Effector memory CD4-positive, alpha-beta T cell (primary cell): Measurements from ENCODE around the gene CHN1.

Experiments used
- DNase-seq, 3 donors: peaks; one replicate each; pipeline ENCODE4 v3.0.0-alpha.2; 2020
- H3K27ac ChIP-seq: 2 replicates; pipeline ENCODE4 v1.7.0; 2013; ENCODE audit warnings: mild to moderate bottlenecking, low read length, moderate library complexity; ENCODE audit not compliant: insufficient read depth, poor library complexity, severe bottlenecking
- H3K27me3 ChIP-seq: replicated peaks from 2 replicates; pipeline ENCODE4 v1.7.0; 2013; ENCODE audit warnings: mild to moderate bottlenecking, low read length; ENCODE audit not compliant: insufficient read depth, control insufficient read depth, poor library complexity, severe bottlenecking
- H3K36me3 ChIP-seq: 2 replicates; pipeline ENCODE4 v1.7.0; 2013; ENCODE audit warnings: mild to moderate bottlenecking, low read length, moderate library complexity; ENCODE audit not compliant: control insufficient read depth, insufficient read depth
- H3K4me1 ChIP-seq: 2 replicates; pipeline ENCODE4 v1.7.0; 2013; ENCODE audit warnings: low read length, mild to moderate bottlenecking; ENCODE audit not compliant: control insufficient read depth, insufficient read depth, poor library complexity, severe bottlenecking
- H3K4me3 ChIP-seq: 2 replicates; pipeline ENCODE4 v1.7.0; 2013; ENCODE audit warnings: low read length, low read depth, mild to moderate bottlenecking; ENCODE audit not compliant: insufficient read depth, poor library complexity, severe bottlenecking
- H3K9me3 ChIP-seq: 2 replicates; pipeline ENCODE4 v1.7.0; 2013; ENCODE audit warnings: mild to moderate bottlenecking, low read length, moderate library complexity; ENCODE audit not compliant: control insufficient read depth

The CHN1 gene

DNA sequence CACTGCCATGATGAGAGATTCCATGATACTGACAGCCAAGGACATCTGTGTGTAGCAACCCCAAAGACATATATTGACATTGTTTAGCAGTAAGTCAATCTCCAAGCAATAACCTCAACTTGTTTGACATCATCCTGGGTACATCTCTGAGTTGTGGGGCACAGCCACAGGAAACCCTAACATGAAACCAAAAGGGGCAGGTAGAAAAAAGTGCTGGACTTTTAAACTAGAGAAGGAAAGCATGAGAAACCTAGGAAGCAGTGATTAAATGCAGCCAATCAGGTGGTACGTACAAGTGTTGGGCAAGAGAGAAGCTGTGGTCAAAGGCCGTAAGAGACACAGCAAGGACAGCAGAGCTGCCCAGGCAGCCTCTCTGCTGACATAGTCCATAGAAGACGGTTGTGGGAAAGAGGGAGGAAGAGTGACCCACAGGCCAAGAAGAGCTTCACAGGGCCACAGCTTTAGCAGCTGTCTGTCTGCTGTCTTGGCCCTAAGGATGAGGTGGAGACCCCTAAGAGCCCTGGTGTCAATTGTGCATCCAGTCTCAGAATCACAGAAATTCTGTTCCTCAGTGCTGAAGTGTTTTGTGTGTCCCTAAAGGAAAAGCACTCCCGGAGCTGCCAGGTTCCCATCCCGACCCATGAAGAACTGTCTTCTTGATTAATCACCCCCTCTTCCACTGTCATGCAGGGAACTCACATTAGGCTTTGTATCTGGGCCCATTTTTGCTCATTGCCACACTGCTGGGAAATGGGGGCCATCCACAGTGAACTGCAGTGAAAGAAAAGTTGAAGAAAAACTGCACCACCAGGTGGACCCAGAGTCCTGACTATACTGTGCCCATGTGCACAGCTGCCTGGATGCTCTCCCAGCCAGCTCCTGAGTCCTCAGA, 25.4 kb upstream of the CHN1 start:
- Histone ChIP-seq H3K4me3 (no peak overlapping the region), H3K27me3 (no peaks in the 10 kb centered on the region), H3K4me1 (no peaks in the 10 kb centered on the region), H3K27ac (no peak overlapping the region), H3K36me3 (no peaks in the 10 kb centered on the region), H3K9me3 (no peaks in the 10 kb centered on the region)
- no peak for DNase-seq

DNA sequence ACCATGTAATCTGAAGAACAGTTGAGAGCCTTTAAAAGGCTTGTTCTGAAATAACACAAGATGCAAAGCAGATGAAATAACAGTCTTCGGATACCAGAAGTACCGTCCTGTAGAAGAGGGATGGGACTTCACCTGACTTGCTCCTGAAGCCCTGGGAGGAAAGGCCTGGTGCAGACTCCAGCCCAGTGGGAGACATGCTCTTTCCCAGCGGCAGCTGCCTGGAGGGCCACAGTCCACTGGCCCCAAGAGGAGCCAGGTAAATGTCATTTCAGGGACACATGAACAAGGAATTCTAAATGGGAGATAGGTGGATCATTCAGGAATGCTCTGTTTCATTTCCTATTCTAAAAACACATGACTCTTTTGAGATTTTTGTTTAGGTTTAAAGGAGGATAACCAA, 22.6 kb upstream of the CHN1 start:
- Histone ChIP-seq H3K27ac (no peak overlapping the region), H3K4me1 (no peaks in the 10 kb centered on the region), H3K4me3 (no peak overlapping the region), H3K9me3 (no peaks in the 10 kb centered on the region), H3K36me3 (no peaks in the 10 kb centered on the region), H3K27me3 (no peaks in the 10 kb centered on the region)
- no peak for DNase-seq

DNA sequence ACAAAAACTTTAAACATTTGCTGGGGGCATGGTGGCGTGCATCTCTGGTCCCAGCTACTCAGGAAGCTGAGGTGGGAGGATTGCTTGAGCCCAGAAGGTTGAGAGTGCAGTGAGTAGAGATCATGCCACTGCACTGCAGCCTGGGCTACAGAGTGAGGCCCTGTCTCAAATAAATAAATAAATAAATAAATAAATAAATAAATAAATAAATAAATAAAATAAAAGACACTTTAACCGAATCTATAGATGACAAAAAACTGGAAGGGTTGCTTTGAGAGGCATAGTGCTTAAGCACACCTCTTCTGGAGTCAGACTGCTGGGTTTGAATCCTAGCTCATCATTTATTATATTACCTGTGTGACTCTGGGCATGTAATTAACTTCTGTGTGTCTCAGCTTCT, 21.2 kb upstream of the CHN1 start:
- H3K27ac ChIP-seq: no peak overlapping the region
- DNase-seq: no peak
- no peaks in the 10 kb centered on the region for H3K27me3 ChIP-seq
- H3K4me3 ChIP-seq: no peak overlapping the region
- no peaks in the 10 kb centered on the region for H3K4me1 ChIP-seq
- H3K9me3 ChIP-seq: no peaks in the 10 kb centered on the region
- no peaks in the 10 kb centered on the region for H3K36me3 ChIP-seq

DNA sequence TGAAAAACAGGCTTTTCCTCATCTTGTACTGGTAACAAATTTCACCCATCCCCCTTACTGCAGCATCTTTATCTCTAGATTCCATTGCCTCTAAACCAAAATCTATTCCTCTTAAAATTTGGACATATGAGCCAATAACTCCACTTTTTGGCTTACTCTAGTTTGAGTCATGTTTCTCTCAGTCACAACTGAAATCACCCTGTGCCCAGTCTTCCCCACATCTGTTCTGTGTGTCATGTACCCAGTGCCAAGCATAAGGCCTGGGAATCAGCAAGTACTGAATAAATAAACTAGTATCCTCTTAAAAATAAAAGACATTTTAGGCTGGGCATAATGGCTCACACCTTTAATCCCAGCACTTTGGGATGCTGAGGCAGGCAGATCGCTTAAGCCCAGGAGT, 20.8 kb upstream of the CHN1 start:
- Histone ChIP-seq H3K27me3 (no peaks in the 10 kb centered on the region), H3K4me1 (no peaks in the 10 kb centered on the region), H3K9me3 (no peaks in the 10 kb centered on the region), H3K36me3 (no peaks in the 10 kb centered on the region), H3K27ac (no peak overlapping the region), H3K4me3 (no peak overlapping the region)
- DNase-seq: no peak

DNA sequence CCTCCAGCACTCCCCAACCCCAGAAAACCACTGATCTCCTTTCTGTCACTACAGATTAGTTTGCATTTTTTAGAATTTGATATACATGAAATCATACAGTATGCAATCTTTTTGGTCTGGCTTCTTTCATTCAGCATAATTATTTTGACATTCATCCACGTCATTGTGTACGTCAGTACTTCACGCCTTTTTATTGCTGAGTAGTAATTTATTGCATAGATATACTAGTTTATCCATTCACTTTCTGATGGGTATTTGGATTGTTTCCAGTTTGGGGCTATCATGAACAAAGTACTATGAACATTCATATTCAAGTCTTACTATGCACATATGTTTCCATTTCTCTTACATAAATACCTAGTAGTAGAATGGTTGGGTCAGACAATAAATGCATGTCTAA, 20.1 kb upstream of the CHN1 start:
- no peaks in the 10 kb centered on the region for H3K4me1 ChIP-seq

DNA sequence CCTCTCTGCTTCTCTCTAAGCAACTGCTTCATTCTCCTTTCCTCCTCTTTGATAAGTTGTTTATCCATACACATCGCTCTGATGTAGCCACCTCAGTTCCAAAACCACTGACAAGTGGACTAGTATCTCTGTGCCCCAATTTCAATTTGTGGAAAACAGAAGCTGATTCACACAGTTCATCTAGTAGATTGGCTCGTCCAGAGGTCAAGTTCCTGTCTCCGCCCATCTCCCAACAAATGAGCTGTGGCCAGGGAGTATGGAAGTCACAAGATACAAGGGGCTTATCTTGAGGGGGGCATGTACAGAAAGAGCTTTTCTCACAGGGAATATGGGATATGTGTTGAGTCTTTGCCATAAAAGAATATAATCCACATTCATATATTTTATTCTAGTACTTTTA, 17.7 kb upstream of the CHN1 start:
- Histone ChIP-seq H3K9me3 (no peaks in the 10 kb centered on the region), H3K4me1 (no peaks in the 10 kb centered on the region), H3K27ac (no peak overlapping the region), H3K36me3 (no peaks in the 10 kb centered on the region), H3K27me3 (no peaks in the 10 kb centered on the region), H3K4me3 (no peak overlapping the region)
- no peak for DNase-seq

More for the DNA sequence above, 20.1 kb upstream of the CHN1 start:
- no peaks in the 10 kb centered on the region for H3K9me3 ChIP-seq
- no peak overlapping the region for H3K4me3 ChIP-seq
- no peak for DNase-seq
- H3K27me3 ChIP-seq: no peaks in the 10 kb centered on the region
- no peak overlapping the region for H3K27ac ChIP-seq
- no peaks in the 10 kb centered on the region for H3K36me3 ChIP-seq

DNA sequence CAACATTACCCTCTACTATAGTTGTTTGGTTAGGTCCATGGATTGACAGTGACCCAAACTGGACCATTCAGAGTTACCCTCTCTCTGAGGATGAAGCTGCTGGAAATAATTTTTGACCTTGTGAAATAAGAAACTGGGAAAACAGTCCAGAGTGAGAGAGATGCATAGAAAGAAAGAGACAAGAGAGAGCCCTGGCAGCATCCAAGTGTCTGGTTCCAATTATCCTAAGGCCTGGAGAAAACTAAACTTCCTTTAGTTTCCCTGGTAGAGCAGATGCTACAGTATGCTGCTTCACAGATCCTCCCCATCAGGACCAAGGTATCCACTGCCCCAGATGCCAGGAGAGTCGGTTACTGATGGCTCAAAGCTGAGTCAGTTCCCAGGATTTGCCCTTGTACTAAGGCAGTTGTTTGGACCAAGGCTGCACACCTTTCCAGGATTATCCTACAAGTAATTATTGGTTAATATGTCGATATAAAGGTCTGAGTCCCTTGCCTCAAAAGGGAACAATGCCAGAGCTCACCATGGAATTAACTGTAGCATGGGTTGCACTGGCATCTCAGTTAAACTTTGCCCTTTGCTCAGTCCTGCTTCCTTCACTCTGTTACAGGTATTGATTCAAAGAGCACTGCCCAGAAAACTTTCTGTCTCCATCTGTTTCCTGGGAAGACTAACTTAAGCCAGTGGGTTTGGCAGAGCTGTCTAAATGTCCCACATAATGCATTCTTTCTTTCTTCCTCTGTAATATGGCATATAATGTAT, 14.6 kb upstream of the CHN1 start:
- no peaks in the 10 kb centered on the region for H3K36me3 ChIP-seq

DNA sequence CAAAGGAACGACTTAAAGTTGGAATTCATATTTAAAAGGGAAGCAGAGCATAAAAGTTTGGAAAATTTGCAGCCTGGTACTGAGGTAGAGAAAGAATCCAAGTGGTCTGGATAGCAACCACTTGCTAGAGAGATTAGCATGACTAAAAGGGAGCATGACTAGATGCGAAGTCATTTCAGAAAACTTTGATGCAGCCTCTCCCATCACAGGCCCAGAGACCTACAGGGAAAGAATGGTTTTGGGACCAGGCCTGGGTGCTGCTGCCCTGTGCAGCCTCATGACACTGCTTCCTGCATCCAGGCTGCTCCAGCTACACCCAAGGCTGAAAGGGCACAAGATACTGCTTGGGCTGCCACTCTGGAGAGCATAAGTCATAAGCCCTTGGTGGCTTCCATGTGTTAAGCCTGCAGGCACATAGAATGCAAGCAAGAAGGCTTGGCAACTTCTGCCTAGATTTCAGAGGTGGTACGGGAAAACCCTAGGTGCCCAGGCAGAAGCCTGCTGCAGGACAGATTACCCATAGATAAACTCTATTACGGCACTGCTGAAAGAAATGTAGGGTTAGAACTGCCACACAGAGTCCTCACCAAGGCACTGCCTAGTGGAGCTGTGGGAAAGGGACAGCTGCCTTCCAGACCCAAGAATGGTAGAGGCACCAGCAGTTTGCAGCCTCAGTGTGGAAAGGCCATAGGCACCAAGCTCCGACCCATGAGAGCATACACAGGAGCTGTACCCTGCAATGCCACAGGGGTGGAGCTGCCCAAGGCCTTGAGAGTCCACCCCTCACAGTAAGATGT, 12.6 kb upstream of the CHN1 start:
- Histone ChIP-seq H3K4me1 (no peaks in the 10 kb centered on the region), H3K9me3 (no peaks in the 10 kb centered on the region), H3K4me3 (no peak overlapping the region), H3K36me3 (no peaks in the 10 kb centered on the region), H3K27me3 (no peaks in the 10 kb centered on the region), H3K27ac (no peak overlapping the region)
- no peak for DNase-seq

More for the DNA sequence above, 14.6 kb upstream of the CHN1 start:
- Histone ChIP-seq H3K4me3 (no peak overlapping the region), H3K27me3 (no peaks in the 10 kb centered on the region), H3K27ac (no peak overlapping the region), H3K9me3 (no peaks in the 10 kb centered on the region), H3K4me1 (no peaks in the 10 kb centered on the region)
- DNase-seq: no peak

DNA sequence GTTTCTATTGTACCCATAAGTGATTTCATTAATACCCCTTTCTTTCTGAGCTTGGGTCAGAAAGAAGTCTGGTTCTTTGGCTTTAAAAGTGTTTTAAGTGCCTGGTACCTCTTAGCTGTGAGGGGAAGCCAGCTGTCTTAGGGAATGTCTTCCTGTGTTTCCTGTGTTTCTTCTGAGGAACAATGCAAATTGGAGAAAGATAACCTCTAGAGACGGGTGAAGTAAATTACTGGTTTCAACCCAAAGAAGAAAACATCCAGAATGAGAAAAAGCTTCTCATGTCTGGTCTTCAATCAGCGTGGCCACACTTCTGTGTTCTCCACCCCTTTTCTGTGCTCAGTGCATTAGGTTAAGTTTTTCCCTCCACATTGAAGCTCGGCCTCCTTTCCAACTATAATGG, 10.2 kb upstream of the CHN1 start:
- H3K4me3 ChIP-seq: no peak overlapping the region
- H3K27me3 ChIP-seq: no peaks in the 10 kb centered on the region
- H3K27ac ChIP-seq: no peak overlapping the region
- no peaks in the 10 kb centered on the region for H3K4me1 ChIP-seq
- H3K9me3 ChIP-seq: no peaks in the 10 kb centered on the region
- no peak for DNase-seq
- H3K36me3 ChIP-seq: no peaks in the 10 kb centered on the region
